HEK293 (cell line): ENCODE measurements around the gene GMEB1.

Experiments
- GLIS1 ChIP-seq: fragments of 450-650 bp; formaldehyde crosslinking; IDR thresholded peaks from 2 replicates; pipeline ENCODE4 v1.5.1; 2016; ENCODE audit warnings: missing biosample characterization, missing genetic modification characterization
- MYNN ChIP-seq: fragments of 450-650 bp; formaldehyde crosslinking; IDR thresholded peaks from 2 replicates; pipeline ENCODE4 v1.5.1; 2016; ENCODE audit warnings: missing biosample characterization, missing genetic modification characterization, borderline replicate concordance
- REPIN1 ChIP-seq: fragments of 450-650 bp; formaldehyde crosslinking; IDR thresholded peaks from 2 replicates; pipeline ENCODE4 v1.5.1; 2017; ENCODE audit warnings: missing biosample characterization, missing genetic modification characterization, low read depth
- SP7 ChIP-seq: fragments of 450-650 bp; formaldehyde crosslinking; IDR thresholded peaks from 2 replicates; pipeline ENCODE4 v1.5.1; 2016; ENCODE audit warnings: missing biosample characterization, missing genetic modification characterization
- TRIM28 ChIP-seq: IDR thresholded peaks from 2 replicates; pipeline ENCODE4 v1.6.1; 2011; ENCODE audit warnings: low read length, control low read depth, borderline replicate concordance
- ZFP69B ChIP-seq: fragments of 450-650 bp; formaldehyde crosslinking; IDR thresholded peaks from 2 replicates; pipeline ENCODE4 v1.5.1; 2016; ENCODE audit warnings: missing biosample characterization, missing genetic modification characterization
- ZNF10 ChIP-seq: fragments of 450-650 bp; formaldehyde crosslinking; IDR thresholded peaks from 2 replicates; pipeline ENCODE4 v1.5.1; 2017; ENCODE audit warnings: missing biosample characterization, missing genetic modification characterization
- ZNF138 ChIP-seq: fragments of 450-650 bp; formaldehyde crosslinking; IDR thresholded peaks from 2 replicates; pipeline ENCODE4 v1.5.1; 2016; ENCODE audit warnings: missing biosample characterization, missing genetic modification characterization, borderline replicate concordance
- ZNF140 ChIP-seq: fragments of 450-650 bp; formaldehyde crosslinking; IDR thresholded peaks from 2 replicates; pipeline ENCODE4 v1.5.1; 2016; ENCODE audit warnings: missing biosample characterization, missing genetic modification characterization
- ZNF2 ChIP-seq: fragments of 450-650 bp; formaldehyde crosslinking; IDR thresholded peaks from 2 replicates; pipeline ENCODE4 v1.5.1; 2016; ENCODE audit warnings: missing biosample characterization, missing genetic modification characterization
- ZNF202 ChIP-seq: fragments of 450-650 bp; formaldehyde crosslinking; IDR thresholded peaks from 2 replicates; pipeline ENCODE4 v1.5.1; 2016; ENCODE audit warnings: missing biosample characterization, missing genetic modification characterization, borderline replicate concordance
- ZNF211 ChIP-seq: fragments of 450-650 bp; formaldehyde crosslinking; IDR thresholded peaks from 2 replicates; pipeline ENCODE4 v1.5.1; 2016; ENCODE audit warnings: low read depth, missing biosample characterization, missing genetic modification characterization
- ZNF292 ChIP-seq: fragments of 450-650 bp; formaldehyde crosslinking; IDR thresholded peaks from 2 replicates; pipeline ENCODE4 v1.5.1; 2016; ENCODE audit warnings: low read depth, missing biosample characterization, missing genetic modification characterization, borderline replicate concordance
- ZNF302 ChIP-seq: fragments of 450-650 bp; formaldehyde crosslinking; IDR thresholded peaks from 2 replicates; pipeline ENCODE4 v1.5.1; 2016; ENCODE audit warnings: missing biosample characterization, missing genetic modification characterization, low read depth
- ZNF37A ChIP-seq: fragments of 450-650 bp; IDR thresholded peaks from 2 replicates; pipeline ENCODE4 v1.5.1; 2018; ENCODE audit warnings: missing biosample characterization, missing genetic modification characterization
- ZNF404 ChIP-seq: fragments of 450-650 bp; formaldehyde crosslinking; IDR thresholded peaks from 2 replicates; pipeline ENCODE4 v1.5.1; 2017; ENCODE audit warnings: missing biosample characterization, missing genetic modification characterization
- ZNF48 ChIP-seq: fragments of 450-650 bp; formaldehyde crosslinking; IDR thresholded peaks from 2 replicates; pipeline ENCODE4 v1.5.1; 2016; ENCODE audit warnings: missing biosample characterization, missing genetic modification characterization
- ZNF530 ChIP-seq: fragments of 450-650 bp; formaldehyde crosslinking; IDR thresholded peaks from 2 replicates; pipeline ENCODE4 v1.5.1; 2016; ENCODE audit warnings: low read depth, missing biosample characterization, missing genetic modification characterization
- ZNF544 ChIP-seq: fragments of 450-650 bp; formaldehyde crosslinking; IDR thresholded peaks from 2 replicates; pipeline ENCODE4 v1.5.0; 2017; ENCODE audit warnings: missing biosample characterization, missing genetic modification characterization
- ZNF548 ChIP-seq: fragments of 450-650 bp; formaldehyde crosslinking; IDR thresholded peaks from 2 replicates; pipeline ENCODE4 v1.5.1; 2016; ENCODE audit warnings: missing biosample characterization, missing genetic modification characterization
- ZNF707 ChIP-seq: fragments of 450-650 bp; formaldehyde crosslinking; IDR thresholded peaks from 2 replicates; pipeline ENCODE4 v1.5.1; 2016; ENCODE audit warnings: missing biosample characterization, missing genetic modification characterization
- ZNF776 ChIP-seq: fragments of 450-650 bp; formaldehyde crosslinking; IDR thresholded peaks from 2 replicates; pipeline ENCODE4 v1.5.0; 2017; ENCODE audit warnings: missing biosample characterization, missing genetic modification characterization, borderline replicate concordance
- ZSCAN16 ChIP-seq: fragments of 450-650 bp; formaldehyde crosslinking; IDR thresholded peaks from 2 replicates; pipeline ENCODE4 v1.5.1; 2016; ENCODE audit warnings: missing biosample characterization, missing genetic modification characterization
- TF ChIP-seq, protein P1 (sequence below): fragments of 450-650 bp; IDR thresholded peaks from 2 replicates; pipeline ENCODE4 v1.5.1; 2018; ENCODE audit warnings: missing biosample characterization, mild to moderate bottlenecking, missing genetic modification characterization
- TF ChIP-seq, protein P2 (sequence below): fragments of 450-650 bp; formaldehyde crosslinking; IDR thresholded peaks from 2 replicates; pipeline ENCODE4 v1.5.1; 2016; ENCODE audit warnings: missing biosample characterization, missing genetic modification characterization
- TF ChIP-seq, protein P3 (sequence below): fragments of 450-650 bp; formaldehyde crosslinking; IDR thresholded peaks from 2 replicates; pipeline ENCODE4 v1.5.1; 2017; ENCODE audit warnings: missing biosample characterization, missing genetic modification characterization
- TF ChIP-seq, protein P4 (sequence below): fragments of 450-650 bp; formaldehyde crosslinking; IDR thresholded peaks from 2 replicates; pipeline ENCODE4 v1.5.1; 2016; ENCODE audit warnings: missing biosample characterization, missing genetic modification characterization
- TF ChIP-seq, protein P5 (sequence below): IDR thresholded peaks from 2 replicates; pipeline ENCODE4 v1.6.1; 2011; ENCODE audit warnings: mild to moderate bottlenecking, low read depth, low read length, borderline replicate concordance
- TF ChIP-seq, protein P6 (sequence below): fragments of 450-650 bp; formaldehyde crosslinking; IDR thresholded peaks from 2 replicates; pipeline ENCODE4 v1.5.1; 2017; ENCODE audit warnings: missing biosample characterization, missing genetic modification characterization

GMEB1 gene

DNA sequence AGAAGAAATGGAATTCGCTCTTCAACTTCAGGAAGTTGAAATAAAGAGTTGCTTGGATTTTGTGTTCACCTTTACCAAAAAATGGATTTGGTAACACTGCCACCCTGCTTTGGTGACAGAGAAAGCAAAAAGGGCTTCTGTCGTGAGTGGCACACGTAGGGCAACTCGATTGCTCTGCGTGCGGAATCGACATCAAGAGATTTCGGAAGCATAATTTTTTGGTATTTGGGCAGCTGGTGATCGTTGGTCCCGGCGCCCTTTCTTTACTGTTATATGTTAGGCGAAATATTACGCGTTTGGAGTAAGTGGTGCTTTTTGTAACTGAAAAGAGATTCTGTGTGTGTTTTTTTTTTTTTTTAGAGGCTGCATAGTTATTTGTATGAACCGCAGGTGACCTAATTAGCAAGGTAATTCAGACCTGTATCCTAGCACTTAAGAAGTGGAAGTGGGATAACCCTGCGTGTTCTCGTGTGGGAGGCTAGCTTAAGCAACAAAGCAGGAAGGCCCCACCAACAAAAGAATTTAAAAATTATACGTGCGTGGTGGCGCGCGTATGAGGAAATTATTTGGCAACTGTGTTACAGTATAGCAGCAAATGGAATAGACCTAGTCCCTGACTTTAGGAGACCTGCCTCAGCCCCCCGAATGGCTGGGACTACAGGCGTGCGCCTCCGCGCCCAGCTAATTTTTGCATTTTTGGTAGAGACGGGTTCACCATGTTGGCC is 19.9 kb upstream of the GMEB1 start, which contains the start of gene RNU11 (continued):
- TF ChIP-seq, protein P1, sequence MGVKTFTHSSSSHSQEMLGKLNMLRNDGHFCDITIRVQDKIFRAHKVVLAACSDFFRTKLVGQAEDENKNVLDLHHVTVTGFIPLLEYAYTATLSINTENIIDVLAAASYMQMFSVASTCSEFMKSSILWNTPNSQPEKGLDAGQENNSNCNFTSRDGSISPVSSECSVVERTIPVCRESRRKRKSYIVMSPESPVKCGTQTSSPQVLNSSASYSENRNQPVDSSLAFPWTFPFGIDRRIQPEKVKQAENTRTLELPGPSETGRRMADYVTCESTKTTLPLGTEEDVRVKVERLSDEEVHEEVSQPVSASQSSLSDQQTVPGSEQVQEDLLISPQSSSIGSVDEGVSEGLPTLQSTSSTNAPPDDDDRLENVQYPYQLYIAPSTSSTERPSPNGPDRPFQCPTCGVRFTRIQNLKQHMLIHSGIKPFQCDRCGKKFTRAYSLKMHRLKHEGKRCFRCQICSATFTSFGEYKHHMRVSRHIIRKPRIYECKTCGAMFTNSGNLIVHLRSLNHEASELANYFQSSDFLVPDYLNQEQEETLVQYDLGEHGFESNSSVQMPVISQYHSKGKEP (tag by site-specific recombination): peak; percentile 70; the same call in 1 of the 2 replicates
- TF ChIP-seq ZNF530 (tag by site-specific recombination) (no peak), ZNF211 (no peak), MYNN (tag by site-specific recombination) (peak; percentile 29; the same call in 1 of the 2 replicates), ZNF140 (tag by site-specific recombination) (no peak), SP7 (tag by site-specific recombination) (peak; percentile 93), ZNF404 (tag by site-specific recombination) (no peak), ZNF138 (tag by site-specific recombination) (no peak), ZNF548 (no peak), ZNF10 (tag by site-specific recombination) (peak; percentile 77), GLIS1 (no peak), ZNF37A (tag by site-specific recombination) (0 out of 2 replicates have a peak, but pooled peaks have one; percentile 40), ZNF707 (tag by site-specific recombination) (no peak), ZFP69B (peak; percentile 96), REPIN1 (tag by site-specific recombination) (peak; percentile 98), ZNF202 (tag by site-specific recombination) (no peak), TRIM28 (peak; percentile 79), ZSCAN16 (tag by site-specific recombination) (peak; percentile 85), ZNF544 (tag by site-specific recombination) (no peak), ZNF2 (tag by site-specific recombination) (peak; percentile 97), ZNF776 (0 out of 2 replicates have a peak, but pooled peaks have one; percentile 48), ZNF48 (tag by site-specific recombination) (no peak), ZNF292 (no peak), ZNF302 (tag by site-specific recombination) (peak; percentile 9; the same call in 1 of the 2 replicates)
- TF ChIP-seq, protein P2, sequence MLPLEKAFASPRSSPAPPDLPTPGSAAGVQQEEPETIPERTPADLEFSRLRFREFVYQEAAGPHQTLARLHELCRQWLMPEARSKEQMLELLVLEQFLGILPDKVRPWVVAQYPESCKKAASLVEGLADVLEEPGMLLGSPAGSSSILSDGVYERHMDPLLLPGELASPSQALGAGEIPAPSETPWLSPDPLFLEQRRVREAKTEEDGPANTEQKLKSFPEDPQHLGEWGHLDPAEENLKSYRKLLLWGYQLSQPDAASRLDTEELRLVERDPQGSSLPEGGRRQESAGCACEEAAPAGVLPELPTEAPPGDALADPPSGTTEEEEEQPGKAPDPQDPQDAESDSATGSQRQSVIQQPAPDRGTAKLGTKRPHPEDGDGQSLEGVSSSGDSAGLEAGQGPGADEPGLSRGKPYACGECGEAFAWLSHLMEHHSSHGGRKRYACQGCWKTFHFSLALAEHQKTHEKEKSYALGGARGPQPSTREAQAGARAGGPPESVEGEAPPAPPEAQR (tag by site-specific recombination): peak; percentile 96
- TF ChIP-seq, protein P3, sequence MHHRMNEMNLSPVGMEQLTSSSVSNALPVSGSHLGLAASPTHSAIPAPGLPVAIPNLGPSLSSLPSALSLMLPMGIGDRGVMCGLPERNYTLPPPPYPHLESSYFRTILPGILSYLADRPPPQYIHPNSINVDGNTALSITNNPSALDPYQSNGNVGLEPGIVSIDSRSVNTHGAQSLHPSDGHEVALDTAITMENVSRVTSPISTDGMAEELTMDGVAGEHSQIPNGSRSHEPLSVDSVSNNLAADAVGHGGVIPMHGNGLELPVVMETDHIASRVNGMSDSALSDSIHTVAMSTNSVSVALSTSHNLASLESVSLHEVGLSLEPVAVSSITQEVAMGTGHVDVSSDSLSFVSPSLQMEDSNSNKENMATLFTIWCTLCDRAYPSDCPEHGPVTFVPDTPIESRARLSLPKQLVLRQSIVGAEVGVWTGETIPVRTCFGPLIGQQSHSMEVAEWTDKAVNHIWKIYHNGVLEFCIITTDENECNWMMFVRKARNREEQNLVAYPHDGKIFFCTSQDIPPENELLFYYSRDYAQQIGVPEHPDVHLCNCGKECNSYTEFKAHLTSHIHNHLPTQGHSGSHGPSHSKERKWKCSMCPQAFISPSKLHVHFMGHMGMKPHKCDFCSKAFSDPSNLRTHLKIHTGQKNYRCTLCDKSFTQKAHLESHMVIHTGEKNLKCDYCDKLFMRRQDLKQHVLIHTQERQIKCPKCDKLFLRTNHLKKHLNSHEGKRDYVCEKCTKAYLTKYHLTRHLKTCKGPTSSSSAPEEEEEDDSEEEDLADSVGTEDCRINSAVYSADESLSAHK: peak; percentile 79
- TF ChIP-seq, protein P4, sequence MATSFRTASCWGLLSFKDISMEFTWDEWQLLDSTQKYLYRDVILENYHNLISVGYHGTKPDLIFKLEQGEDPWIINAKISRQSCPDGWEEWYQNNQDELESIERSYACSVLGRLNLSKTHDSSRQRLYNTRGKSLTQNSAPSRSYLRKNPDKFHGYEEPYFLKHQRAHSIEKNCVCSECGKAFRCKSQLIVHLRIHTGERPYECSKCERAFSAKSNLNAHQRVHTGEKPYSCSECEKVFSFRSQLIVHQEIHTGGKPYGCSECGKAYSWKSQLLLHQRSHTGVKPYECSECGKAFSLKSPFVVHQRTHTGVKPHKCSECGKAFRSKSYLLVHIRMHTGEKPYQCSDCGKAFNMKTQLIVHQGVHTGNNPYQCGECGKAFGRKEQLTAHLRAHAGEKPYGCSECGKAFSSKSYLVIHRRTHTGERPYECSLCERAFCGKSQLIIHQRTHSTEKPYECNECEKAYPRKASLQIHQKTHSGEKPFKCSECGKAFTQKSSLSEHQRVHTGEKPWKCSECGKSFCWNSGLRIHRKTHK (tag by site-specific recombination): 0 out of 2 replicates have a peak, but pooled peaks have one; percentile 13
- TF ChIP-seq, protein P5, sequence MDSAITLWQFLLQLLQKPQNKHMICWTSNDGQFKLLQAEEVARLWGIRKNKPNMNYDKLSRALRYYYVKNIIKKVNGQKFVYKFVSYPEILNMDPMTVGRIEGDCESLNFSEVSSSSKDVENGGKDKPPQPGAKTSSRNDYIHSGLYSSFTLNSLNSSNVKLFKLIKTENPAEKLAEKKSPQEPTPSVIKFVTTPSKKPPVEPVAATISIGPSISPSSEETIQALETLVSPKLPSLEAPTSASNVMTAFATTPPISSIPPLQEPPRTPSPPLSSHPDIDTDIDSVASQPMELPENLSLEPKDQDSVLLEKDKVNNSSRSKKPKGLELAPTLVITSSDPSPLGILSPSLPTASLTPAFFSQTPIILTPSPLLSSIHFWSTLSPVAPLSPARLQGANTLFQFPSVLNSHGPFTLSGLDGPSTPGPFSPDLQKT: no peak
- TF ChIP-seq, protein P6, sequence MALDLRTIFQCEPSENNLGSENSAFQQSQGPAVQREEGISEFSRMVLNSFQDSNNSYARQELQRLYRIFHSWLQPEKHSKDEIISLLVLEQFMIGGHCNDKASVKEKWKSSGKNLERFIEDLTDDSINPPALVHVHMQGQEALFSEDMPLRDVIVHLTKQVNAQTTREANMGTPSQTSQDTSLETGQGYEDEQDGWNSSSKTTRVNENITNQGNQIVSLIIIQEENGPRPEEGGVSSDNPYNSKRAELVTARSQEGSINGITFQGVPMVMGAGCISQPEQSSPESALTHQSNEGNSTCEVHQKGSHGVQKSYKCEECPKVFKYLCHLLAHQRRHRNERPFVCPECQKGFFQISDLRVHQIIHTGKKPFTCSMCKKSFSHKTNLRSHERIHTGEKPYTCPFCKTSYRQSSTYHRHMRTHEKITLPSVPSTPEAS (tag by site-specific recombination): peak; percentile 57
